Transverse colon (tissue), 4 donors: ENCODE results near the gene MYO16. TPM values are rescaled to one million over a fixed set of nuclear protein-coding genes. Genes with fewer than 3 reads are reported as not detected.

Source experiments
- DNase-seq: peaks from one replicate; pipeline ENCODE4 v3.0.0-alpha.2; 2019
- H3K27ac ChIP-seq, 4 donors: fragments of 200-600 bp; sonication (generic); 2 replicates each; pipeline ENCODE4 v1.5.1; 2016 to 2018; ENCODE audit warnings: inconsistent platforms in 4 of 4
- H3K27me3 ChIP-seq: fragments of 200-600 bp; sonication (generic); 2 replicates; pipeline ENCODE4 v1.5.1; 2017; ENCODE audit warnings: inconsistent platforms
- H3K36me3 ChIP-seq, 4 donors: fragments of 200-600 bp; sonication (generic); 2 replicates each; pipeline ENCODE4 v1.5.1; 2017 to 2019; ENCODE audit warnings: inconsistent platforms in 4 of 4
- H3K4me1 ChIP-seq, 4 donors: fragments of 200-600 bp; sonication (generic); 2 replicates each; pipeline ENCODE4 v1.5.1; 2017 to 2020; ENCODE audit warnings: inconsistent platforms in 4 of 4
- H3K4me3 ChIP-seq, 4 donors: fragments of 200-600 bp; sonication (generic); 1 replicate in 1 of 4; 2 replicates in 3 of 4; pipeline versions ENCODE4 v1.5.1 to v1.6.1; 2017 to 2019; ENCODE audit warnings: inconsistent platforms in 4 of 4
- H3K9me3 ChIP-seq, 2 donors: fragments of 200-600 bp; sonication (generic); 2 replicates each; pipeline ENCODE4 v1.5.1; 2017 to 2019; ENCODE audit warnings: inconsistent platforms in 2 of 2
- EP300 ChIP-seq: sonication (generic); formaldehyde crosslinking; IDR thresholded peaks from one replicate; pipeline ENCODE4 v1.6.1; 2017; ENCODE audit warnings: antibody characterized with exemption, low read depth
- POLR2A ChIP-seq: fragments of 450-650 bp; IDR thresholded peaks from one replicate; pipeline ENCODE4 v1.6.1; 2016; ENCODE audit warnings: antibody characterized with exemption, mild to moderate bottlenecking, moderate library complexity
- POLR2AphosphoS5 ChIP-seq, 3 donors: sonication (generic); formaldehyde crosslinking; IDR thresholded peaks; one replicate each; pipeline ENCODE4 v1.6.1; 2016; ENCODE audit warnings: antibody characterized with exemption in 3 of 3
- WGBS, 2 donors: methylation state at CpG; one replicate each; pipeline ENCODE4 v1.1.5; 2018; ENCODE audit warnings: low coverage in 1 of 2; 5-methylcytosine and 5-hydroxymethylcytosine counted together
- in situ Hi-C, 4 donors: fragments of 200-750 bp; cut with MboI; loops; one replicate each; pipeline versions ENCODE4 v1.15.0 to v1.15.1; 2017; ENCODE audit warnings: low sequenced_read_pairs in 3 of 4, low pct_ligation_motif_present in 1 of 4, low pct_unique_long_range_greater_than_20kb in 1 of 4
- intact Hi-C: fragments of 100-400 bp; cut with DNase I; formaldehyde crosslinking; loops from one replicate; pipeline ENCODE4 v1.15.1; 2023; ENCODE audit warnings: low total_unique reads
- total RNA-seq, 4 donors: library from RNA; depleted of rRNA; stranded (reverse); fragments of >200 nt; gene quantifications; one replicate each; pipeline ENCODE4 v1.1.0, GENCODE V29; 2016
- TF ChIP-seq, protein P1 (sequence below), 5 experiments: fragments of 200-600 bp in 3 of 5; fragments of 450-650 bp in 2 of 5; sonication (generic) in 3 of 5; IDR thresholded peaks; 1 replicate in 2 of 5; 2 replicates in 3 of 5; pipeline ENCODE4 v1.5.1; 2016 to 2017; ENCODE audit warnings: antibody characterized with exemption in 5 of 5, inconsistent platforms in 3 of 5, mild to moderate bottlenecking in 2 of 5, moderate library complexity in 1 of 5

MYO16 gene
- total RNA-seq, 4 donors from 2014 or later, result under 0.01 to 3.4 TPM; not detected in 2

DNA sequence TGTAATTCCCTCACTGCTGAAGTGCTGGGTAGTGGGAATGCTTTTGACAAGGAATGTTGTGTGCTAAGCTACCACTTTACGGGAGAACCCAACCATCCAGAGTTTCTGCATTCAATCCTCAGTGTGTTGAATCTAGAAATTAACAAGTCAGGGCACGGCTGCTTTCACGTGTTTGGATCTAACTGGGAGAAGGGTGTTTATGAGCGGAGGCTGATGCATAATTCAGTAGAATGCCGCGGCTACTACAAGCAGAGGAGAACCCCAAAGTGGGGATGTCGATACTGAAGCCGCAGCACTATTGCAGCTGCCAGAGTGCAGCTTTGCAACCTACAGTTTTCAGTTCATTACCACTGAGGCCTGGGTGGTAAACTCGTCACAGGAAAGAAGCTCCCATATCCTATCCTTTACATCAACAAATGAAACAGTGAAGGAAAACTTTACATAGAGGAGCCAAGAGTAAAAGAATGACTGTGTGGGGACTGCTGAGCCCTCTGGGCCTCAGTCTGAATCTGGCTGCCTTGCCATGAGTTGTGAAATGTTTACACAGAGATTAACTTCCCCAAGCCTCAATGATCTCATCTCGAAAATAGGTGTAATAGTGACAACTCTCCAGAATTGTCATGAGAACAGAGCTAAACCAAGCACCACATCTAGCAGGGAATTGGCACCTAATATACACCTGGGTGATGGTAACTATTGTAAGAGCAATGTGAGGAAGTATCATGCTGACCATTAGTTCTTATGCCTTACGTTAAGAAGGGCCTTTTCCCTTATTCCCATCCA lies 531.7 kb downstream of the MYO16 start:
- no peak overlapping the region for H3K27ac ChIP-seq
- in situ Hi-C loops (loop anchor here in 1 of 4 donors (25.0 kb wide), 1 partner anchor 951 kb away; no protein-coding TSS in a partner anchor), intact Hi-C loops (no loop called here)
- no peaks in the 10 kb centered on the region for H3K4me1 ChIP-seq
- no peaks in the 10 kb centered on the region for H3K36me3 ChIP-seq
- WGBS, 2 donors, result 86 to 89% methylated on average over 3 to 11 of the region's 11 CpGs
- H3K4me3 ChIP-seq, result no peak overlapping the region
- DNase-seq, result no peak
- no peak for TF ChIP-seq POLR2A
- TF ChIP-seq EP300, result no peak
- TF ChIP-seq, protein P1, sequence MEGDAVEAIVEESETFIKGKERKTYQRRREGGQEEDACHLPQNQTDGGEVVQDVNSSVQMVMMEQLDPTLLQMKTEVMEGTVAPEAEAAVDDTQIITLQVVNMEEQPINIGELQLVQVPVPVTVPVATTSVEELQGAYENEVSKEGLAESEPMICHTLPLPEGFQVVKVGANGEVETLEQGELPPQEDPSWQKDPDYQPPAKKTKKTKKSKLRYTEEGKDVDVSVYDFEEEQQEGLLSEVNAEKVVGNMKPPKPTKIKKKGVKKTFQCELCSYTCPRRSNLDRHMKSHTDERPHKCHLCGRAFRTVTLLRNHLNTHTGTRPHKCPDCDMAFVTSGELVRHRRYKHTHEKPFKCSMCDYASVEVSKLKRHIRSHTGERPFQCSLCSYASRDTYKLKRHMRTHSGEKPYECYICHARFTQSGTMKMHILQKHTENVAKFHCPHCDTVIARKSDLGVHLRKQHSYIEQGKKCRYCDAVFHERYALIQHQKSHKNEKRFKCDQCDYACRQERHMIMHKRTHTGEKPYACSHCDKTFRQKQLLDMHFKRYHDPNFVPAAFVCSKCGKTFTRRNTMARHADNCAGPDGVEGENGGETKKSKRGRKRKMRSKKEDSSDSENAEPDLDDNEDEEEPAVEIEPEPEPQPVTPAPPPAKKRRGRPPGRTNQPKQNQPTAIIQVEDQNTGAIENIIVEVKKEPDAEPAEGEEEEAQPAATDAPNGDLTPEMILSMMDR (IDR thresholded peaks at IDR 0.05), result no peak
- TF ChIP-seq POLR2AphosphoS5 (IDR thresholded peaks at IDR 0.05), result no peak
- H3K9me3 ChIP-seq, result no peaks in the 10 kb centered on the region
- no peaks in the 10 kb centered on the region for H3K27me3 ChIP-seq

GRCh38 chr13:109162248-109163036 lies 533.0 kb downstream of the MYO16 start:
- WGBS, 2 donors, result 49 to 52% methylated on average over 7 of the region's 7 CpGs
- no peak for TF ChIP-seq POLR2A
- TF ChIP-seq POLR2AphosphoS5 (IDR thresholded peaks at IDR 0.05), result no peak
- Histone ChIP-seq H3K27ac (no peak overlapping the region), H3K9me3 (no peaks in the 10 kb centered on the region), H3K4me1 (no peaks in the 10 kb centered on the region), H3K27me3 (no peaks in the 10 kb centered on the region), H3K36me3 (no peaks in the 10 kb centered on the region), H3K4me3 (no peak overlapping the region)
- in situ Hi-C loops (loop anchor here in 1 of 4 donors (25.0 kb wide), 1 partner anchor 950 kb away; no protein-coding TSS in a partner anchor), intact Hi-C loops (no loop called here)
- peak; percentile 22 for DNase-seq

- Histone ChIP-seq H3K4me1 (no peaks in the 10 kb centered on the region), H3K27ac (no peak overlapping the region), H3K4me3 (no peak overlapping the region), H3K9me3 (no peaks in the 10 kb centered on the region), H3K36me3 (no peaks in the 10 kb centered on the region), H3K27me3 (no peaks in the 10 kb centered on the region)
- DNase-seq, result no peak
- 51 to 65% methylated on average over 5 to 6 of the region's 6 CpGs for WGBS, 2 donors
- TF ChIP-seq POLR2A (no peak), POLR2AphosphoS5 (IDR thresholded peaks at IDR 0.05) (no peak), EP300 (no peak)
- TF ChIP-seq, protein P1 (IDR thresholded peaks at IDR 0.05), result no peak
- in situ Hi-C loops, result loop anchor here in 1 of 4 donors (25.0 kb wide), 1 partner anchor 949 kb away; no protein-coding TSS in a partner anchor
- intact Hi-C loops, result no loop called here
Measured at GRCh38 chr13:109163037-109163379, 533.6 kb downstream of the MYO16 start.

- H3K4me1 ChIP-seq, result no peaks in the 10 kb centered on the region
- intact Hi-C loops, result no loop called here
- WGBS, 2 donors, result 62 to 72% methylated on average over 5 to 6 of the region's 6 CpGs
- TF ChIP-seq, protein P1 (IDR thresholded peaks at IDR 0.05), result no peak
- TF ChIP-seq POLR2A (no peak), EP300 (no peak), POLR2AphosphoS5 (IDR thresholded peaks at IDR 0.05) (no peak)
- H3K27ac ChIP-seq, result no peak overlapping the region
- no peaks in the 10 kb centered on the region for H3K9me3 ChIP-seq
- in situ Hi-C loops, result loop anchor here in 1 of 4 donors (25.0 kb wide), 1 partner anchor 947 kb away; no protein-coding TSS in a partner anchor
- H3K27me3 ChIP-seq, result no peaks in the 10 kb centered on the region
- no peaks in the 10 kb centered on the region for H3K36me3 ChIP-seq
- no peak overlapping the region for H3K4me3 ChIP-seq
- DNase-seq, result no peak
Measured at GRCh38 chr13:109165417-109165904, 536.0 kb downstream of the MYO16 start.
